Measurements from ENCODE around the gene TMEM101.
"Not testable (repeated sequence)": the region's sequence is repeated elsewhere in the genome, so short reads cannot be mapped to it uniquely, and the experiment has no call there.

Gene TMEM101

GRCh38 chr17:44014437-44015172 is at the start of gene TMEM101:
Gene TMEM101, minus strand, starts transcription at chr17:44014963. Its CDS starts 11 bp downstream, at chr17:44014952.
- peak; percentile 79 for DNase-seq (ENCODE audit: low read depth)

DNA sequence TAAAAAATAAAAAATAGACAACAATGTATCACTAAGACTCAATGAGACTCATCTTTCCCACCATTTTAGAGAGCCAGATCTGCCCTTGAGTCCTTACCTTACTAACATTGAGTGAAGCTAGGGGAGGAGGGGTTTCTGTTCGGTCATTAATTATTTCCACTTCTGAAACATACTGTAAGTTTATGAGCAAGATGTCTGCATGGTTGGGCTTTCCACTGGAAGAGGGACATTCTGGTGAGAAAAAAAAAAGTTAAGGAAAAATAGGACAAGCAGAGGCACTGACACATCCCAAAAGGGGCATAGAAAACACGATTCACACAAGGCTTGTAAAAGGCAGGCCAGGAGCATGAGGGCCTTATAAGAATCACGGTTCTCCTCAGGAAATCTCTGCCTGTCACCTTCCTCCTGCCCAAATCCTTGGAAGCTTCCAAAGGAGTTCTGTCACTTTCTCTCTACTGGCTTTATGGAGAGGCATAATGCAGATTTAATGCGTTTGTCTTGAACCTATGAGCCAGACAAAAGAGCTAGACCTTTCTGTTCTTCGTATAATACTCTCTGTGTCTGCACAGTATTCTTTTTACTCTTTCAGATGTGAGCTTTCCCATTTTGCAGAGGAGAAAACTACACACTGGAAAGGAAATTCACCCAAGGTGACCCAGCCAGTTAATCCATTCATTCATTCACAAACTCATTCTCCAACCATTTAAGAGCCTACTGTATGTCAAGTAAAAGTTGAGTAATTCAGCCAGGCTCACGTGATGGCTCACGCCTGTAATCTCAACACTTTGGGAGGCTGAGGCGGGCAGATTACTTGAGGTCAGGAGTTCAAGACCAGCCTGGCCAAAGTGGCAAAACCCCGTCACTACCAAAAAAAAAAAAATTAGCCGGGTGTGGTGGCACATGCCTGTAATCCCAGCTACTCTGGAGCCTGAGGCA is 49.2 kb upstream of the TMEM101 start:
- no peak for DNase-seq (ENCODE audit: low read depth)

DNA sequence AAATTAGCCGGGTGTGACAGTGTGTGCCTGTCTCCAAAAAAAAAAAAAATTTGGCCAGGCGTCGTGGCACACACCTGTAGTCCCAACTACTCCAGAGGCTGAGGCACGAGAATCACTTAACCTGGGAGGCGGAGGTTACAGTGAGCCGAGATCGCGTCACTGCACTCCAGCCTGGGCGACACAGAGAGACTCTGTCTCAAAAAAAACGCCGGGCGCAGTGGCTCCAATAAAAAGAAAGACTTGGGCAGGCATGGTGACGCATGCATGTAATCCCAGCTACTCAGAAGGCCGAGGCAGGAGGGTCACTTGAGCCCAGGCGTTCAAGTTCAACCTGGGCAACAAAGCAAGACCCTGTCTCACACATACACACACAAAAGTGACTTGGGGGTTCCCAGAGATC is 48.1 kb upstream of the TMEM101 start:
- DNase-seq (ENCODE audit: low read depth): no peak

DNA sequence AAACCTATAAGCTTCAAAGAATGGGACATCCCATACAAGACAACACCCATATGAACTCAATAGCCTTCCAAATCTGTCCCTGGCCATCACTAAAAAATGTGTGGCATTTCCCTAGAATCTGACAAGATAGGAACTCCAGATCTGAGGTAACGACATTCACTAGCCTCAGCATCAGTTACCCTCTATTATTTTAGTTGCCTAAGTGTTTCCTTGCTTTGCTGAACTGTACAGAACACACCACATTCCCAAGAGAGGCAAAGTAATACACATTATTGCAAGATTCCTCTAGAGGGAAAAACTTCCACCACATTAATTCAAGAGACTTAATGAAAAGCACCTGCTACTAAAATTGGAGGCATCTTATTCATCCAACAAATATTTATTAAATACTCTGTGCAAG is 46.7 kb upstream of the TMEM101 start:
- no peak for DNase-seq (ENCODE audit: low read depth)

DNA sequence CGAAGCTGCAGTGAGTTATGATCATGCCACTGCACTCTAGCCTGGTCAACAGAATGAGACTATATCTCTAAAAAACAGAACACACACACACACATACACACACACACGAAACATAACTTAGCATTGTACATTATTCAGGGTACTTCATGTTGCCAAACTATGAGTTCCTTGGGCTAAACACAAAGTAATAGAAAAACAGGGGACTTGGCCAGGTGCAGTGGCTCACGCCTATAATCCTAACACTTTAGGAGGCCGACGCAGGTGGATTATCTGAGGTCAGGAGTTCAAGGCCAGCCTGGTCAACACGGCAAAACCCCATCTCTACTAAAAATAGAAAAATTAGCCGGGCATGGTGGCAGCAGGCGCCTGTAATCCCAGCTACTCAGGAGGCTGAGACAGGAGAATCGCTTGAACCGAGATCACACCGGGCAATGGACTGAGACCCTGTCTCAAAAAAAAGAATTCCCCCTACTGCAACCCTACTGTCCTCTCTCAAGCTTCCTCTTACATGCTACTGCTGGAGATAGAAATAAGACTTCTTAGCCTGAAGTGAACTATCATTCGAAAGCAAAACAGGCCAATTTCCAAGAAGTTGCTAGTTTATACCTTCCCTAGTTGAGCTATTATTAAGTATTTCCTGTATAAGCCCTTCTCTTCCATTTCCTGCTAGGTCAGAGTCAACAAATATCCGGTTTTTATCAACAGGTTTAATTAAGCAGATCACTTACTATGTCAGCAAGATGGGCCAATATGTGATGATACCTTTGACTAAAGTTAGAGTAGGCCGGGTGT is 44.5 kb upstream of the TMEM101 start:
- no peak for DNase-seq (ENCODE audit: low read depth)

GRCh38 chr17:44053125-44053872 is 38.5 kb upstream of the TMEM101 start:
- DNase-seq (ENCODE audit: low read depth): no peak

DNA sequence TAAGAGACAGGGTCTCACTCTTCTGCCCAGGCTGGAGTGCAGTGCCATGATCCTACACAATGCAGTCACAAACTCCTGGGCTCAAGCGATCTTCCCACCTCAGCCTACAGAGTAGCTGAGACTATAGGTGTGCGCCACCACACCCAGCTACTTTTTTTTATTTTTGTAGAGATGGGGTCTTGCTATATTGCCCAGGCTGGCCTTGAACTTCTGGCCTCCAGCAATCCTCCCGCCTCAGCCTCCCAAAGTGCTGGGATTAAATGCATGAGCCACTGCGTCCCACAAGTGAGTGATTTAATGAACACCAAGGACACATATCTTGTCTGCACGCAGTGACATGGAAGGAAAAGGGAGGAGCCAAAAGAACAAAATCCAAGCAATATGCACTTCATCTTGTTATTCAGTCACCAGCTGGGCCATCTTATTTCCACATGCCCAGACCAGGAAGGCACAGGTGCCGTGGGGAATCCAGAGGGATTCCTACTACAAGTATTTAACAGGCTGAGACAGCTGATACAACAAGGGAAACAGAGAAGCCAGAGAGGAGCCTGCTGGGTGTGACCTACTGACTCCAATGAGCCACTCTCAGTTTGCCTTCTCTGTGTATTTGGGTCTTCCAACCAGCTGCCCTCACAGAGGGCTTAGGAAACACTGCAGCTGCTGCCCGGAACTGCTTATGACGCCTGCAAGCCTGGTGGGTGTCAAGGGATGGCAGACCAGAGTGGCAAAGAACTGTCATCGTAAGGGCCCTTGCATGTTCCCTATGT is 34.7 kb upstream of the TMEM101 start:
- no peak for DNase-seq (ENCODE audit: low read depth)

- not testable (repeated sequence) for DNase-seq (ENCODE audit: low read depth)
These were observed 32.1 kb upstream of the TMEM101 start for GRCh38 chr17:44046893-44047292.

- DNase-seq (ENCODE audit: low read depth): no peak
These were observed 30.7 kb upstream of the TMEM101 start for GRCh38 chr17:44045486-44045885.

GRCh38 chr17:44044071-44044470 is 29.3 kb upstream of the TMEM101 start:
- no peak for DNase-seq (ENCODE audit: low read depth)

GRCh38 chr17:44043272-44043696 is 28.5 kb upstream of the TMEM101 start:
- DNase-seq (ENCODE audit: low read depth): no peak

- no peak for DNase-seq (ENCODE audit: low read depth)
These were observed 25.3 kb upstream of the TMEM101 start for GRCh38 chr17:44039829-44040635.

DNA sequence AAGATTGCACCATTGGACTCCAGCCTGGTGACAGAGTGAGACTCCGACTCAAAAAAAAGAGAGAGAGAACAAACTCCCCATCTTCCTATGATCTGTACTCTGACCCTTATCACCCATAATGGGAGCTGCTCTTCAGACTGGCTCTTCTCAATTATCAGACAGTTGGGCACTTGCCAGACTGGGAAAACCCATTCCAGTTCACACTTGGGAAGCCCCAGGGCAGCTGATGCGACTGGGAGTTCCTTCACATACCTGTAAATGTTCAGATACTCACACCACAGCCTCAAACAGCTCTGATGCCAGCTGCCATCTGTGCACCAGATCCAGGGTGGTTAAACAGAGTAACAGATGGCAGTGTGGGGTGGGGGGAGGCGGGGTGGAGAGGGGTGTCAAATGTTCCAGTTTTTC is 23.8 kb upstream of the TMEM101 start:
- no peak for DNase-seq (ENCODE audit: low read depth)

- DNase-seq (ENCODE audit: low read depth): no peak
These were observed 22.7 kb upstream of the TMEM101 start for GRCh38 chr17:44037471-44037870.

- DNase-seq (ENCODE audit: low read depth): not testable (repeated sequence)
These were observed 19.9 kb upstream of the TMEM101 start for GRCh38 chr17:44034688-44035087.

- no peak for DNase-seq (ENCODE audit: low read depth)
These were observed 19.2 kb upstream of the TMEM101 start for GRCh38 chr17:44033861-44034408.

- DNase-seq (ENCODE audit: low read depth): no peak
These were observed 15.7 kb upstream of the TMEM101 start for GRCh38 chr17:44030482-44030881.

DNA sequence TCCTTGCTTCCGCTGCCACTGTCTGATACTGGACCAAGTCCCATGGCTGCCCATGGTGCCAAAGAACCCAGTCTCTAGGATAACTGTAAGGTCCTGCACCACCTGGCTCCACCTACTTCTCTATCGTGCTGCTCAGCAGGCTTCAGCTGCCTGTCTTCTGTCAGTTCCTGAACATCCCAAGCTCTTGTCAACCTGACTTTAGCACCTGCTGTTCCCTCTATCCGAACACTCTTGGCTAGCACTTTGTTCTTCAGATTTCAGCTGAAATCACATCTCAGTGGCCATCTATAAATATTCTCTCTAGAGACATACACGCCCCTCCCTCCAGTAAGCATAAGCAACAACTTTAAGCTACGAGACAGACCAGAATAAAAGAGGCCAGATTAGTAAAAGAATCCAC is 15.0 kb upstream of the TMEM101 start:
- DNase-seq (ENCODE audit: low read depth): no peak

- DNase-seq (ENCODE audit: low read depth): no peak
These were observed 10.1 kb upstream of the TMEM101 start for GRCh38 chr17:44024853-44025252.

- DNase-seq (ENCODE audit: low read depth): no peak
These were observed 9.5 kb upstream of the TMEM101 start for GRCh38 chr17:44024271-44024663.

Measured in T-helper 22 cell (primary cell).